ENCODE results near the gene ARL10. TPM values are rescaled to one million over a fixed set of nuclear protein-coding genes. Genes with fewer than 3 reads are reported as not detected.

ARL10 gene
- polyA plus RNA-seq, 1 of the 3 experiments (the other 2 are of a cell fraction) = 4.6 TPM

- peaks cover 0 to 16% of the 10 kb centered on the region in 2 experiments; a peak in 1 of 4 replicates for H3K4me1 ChIP-seq (ENCODE audit: control insufficient read depth in 1 of 2, insufficient read depth in 2 of 2, low read depth in 1 of 2, low read length in 1 of 2)
- peak overlapping the region; percentile 70 to 87 for H3K4me3 ChIP-seq (ENCODE audit: low read depth in 2 of 2, low read length in 1 of 2)
- peaks cover 4% of the 10 kb centered on the region; the same call in 1 of the 2 replicates for H4K20me1 ChIP-seq (ENCODE audit: insufficient read depth)
- 54% methylated on average over 18 of the region's 28 CpGs for WGBS (ENCODE audit: low lambda C conversion rate)
- peak overlapping the region in 1 of 2 experiments; percentile 18; a peak in 1 of 4 replicates for H3K27ac ChIP-seq (ENCODE audit: low read depth in 2 of 2, low read length in 1 of 2)
- H3K27me3 ChIP-seq (ENCODE audit: insufficient read depth) = no peaks in the 10 kb centered on the region
- peaks cover 17% of the 10 kb centered on the region for H3K79me2 ChIP-seq (ENCODE audit: insufficient read depth)
- peaks cover 3% of the 10 kb centered on the region for H3F3A ChIP-seq (replicated peaks; ENCODE audit: insufficient read depth)
- no peaks in the 10 kb centered on the region for H3K9me2 ChIP-seq
- peak overlapping the region; percentile 75 for H3K9ac ChIP-seq
- H3K4me2 ChIP-seq = peak overlapping the region; percentile 98
- CTCF ChIA-PET = no interaction called here
- POLR2A ChIA-PET = no interaction called here
- TF ChIP-seq TAF1 (IDR thresholded peaks at IDR 0.05; ENCODE audit: borderline replicate concordance, low read depth, low read length) = no peak
- no peak for TF ChIP-seq EZH2phosphoT487 (IDR thresholded peaks at IDR 0.05; ENCODE audit: borderline replicate concordance, low read depth)
- H3K36me3 ChIP-seq (replicated peaks in 1 of 2; ENCODE audit: control insufficient read depth in 1 of 2, insufficient read depth in 2 of 2, low read length in 1 of 2) = peaks cover 4 to 11% of the 10 kb centered on the region in 2 experiments
- H2AFZ ChIP-seq (ENCODE audit: low read depth) = peak overlapping the region; percentile 90
- no peaks in the 10 kb centered on the region for H3K9me3 ChIP-seq
- no peak for DNase-seq
Measured at GRCh38 chr5:176364765-176365350, 429 bp upstream of the ARL10 start.

GRCh38 chr5:176366232-176366894 lies 1.1 kb downstream of the ARL10 start:
- no peak for TF ChIP-seq USF1 (IDR thresholded peaks at IDR 0.05; ENCODE audit: borderline replicate concordance, low read depth)
- TF ChIP-seq MXI1 (IDR thresholded peaks at IDR 0.05; ENCODE audit: low read depth, low read length) = no peak
- TF ChIP-seq EZH2phosphoT487 (IDR thresholded peaks at IDR 0.05; ENCODE audit: borderline replicate concordance, low read depth) = no peak
- TF ChIP-seq POLR2AphosphoS5 (IDR thresholded peaks at IDR 0.05; ENCODE audit: low read depth, low read length) = no peak
- TF ChIP-seq IRF3 (IDR thresholded peaks at IDR 0.05; ENCODE audit: low read depth, low read length) = no peak
- no peak for TF ChIP-seq SMC3 (IDR thresholded peaks at IDR 0.05; ENCODE audit: low read depth, low read length)
- no peak for TF ChIP-seq JUND (IDR thresholded peaks at IDR 0.05)
- no peak for TF ChIP-seq MAX (IDR thresholded peaks at IDR 0.05; ENCODE audit: low read depth)
- TF ChIP-seq FOXJ3 (CRISPR knock-in tag; IDR thresholded peaks at IDR 0.05) = no peak
- TF ChIP-seq GABPA (IDR thresholded peaks at IDR 0.05; ENCODE audit: low read depth) = no peak
- no peak for TF ChIP-seq SIN3A (IDR thresholded peaks at IDR 0.05; ENCODE audit: borderline replicate concordance, low read depth, low read length)
- no peak for TF ChIP-seq CTCF (IDR thresholded peaks at IDR 0.05)
- TF ChIP-seq GATA2 (CRISPR knock-in tag; IDR thresholded peaks at IDR 0.05) = no peak
- no peak for TF ChIP-seq FOXM1 (IDR thresholded peaks at IDR 0.05; ENCODE audit: low read depth)
- no peak for TF ChIP-seq RCOR1 (IDR thresholded peaks at IDR 0.05; ENCODE audit: low read length)
- TF ChIP-seq YY1 (IDR thresholded peaks at IDR 0.05; ENCODE audit: low read depth) = no peak
- WGBS (ENCODE audit: low lambda C conversion rate) = 62% methylated on average over 29 of the region's 38 CpGs
- CTCF ChIA-PET = no interaction called here

More at GRCh38 chr5:176366232-176366894, 1.1 kb downstream of the ARL10 start:
- Histone ChIP-seq H2AFZ (ENCODE audit: low read depth) (peak overlapping the region; percentile 97; the same call in 1 of the 2 replicates), H3K9ac (peak overlapping the region; percentile 75), H3K4me2 (peak overlapping the region; percentile 98), H3K79me2 (ENCODE audit: insufficient read depth) (peaks cover 2% of the 10 kb centered on the region; the same call in 1 of the 2 replicates), H3K9me3 (no peaks in the 10 kb centered on the region), H3F3A (replicated peaks; ENCODE audit: insufficient read depth) (peaks cover 3% of the 10 kb centered on the region), H3K27me3 (ENCODE audit: insufficient read depth) (no peaks in the 10 kb centered on the region), H3K36me3 (replicated peaks in 1 of 2; ENCODE audit: control insufficient read depth in 1 of 2, insufficient read depth in 2 of 2, low read length in 1 of 2) (peaks cover 4 to 20% of the 10 kb centered on the region in 2 experiments), H3K27ac (ENCODE audit: low read depth in 2 of 2, low read length in 1 of 2) (peak overlapping the region in 1 of 2 experiments; percentile 80; a peak in 3 of 4 replicates), H3K4me1 (ENCODE audit: control insufficient read depth in 1 of 2, insufficient read depth in 2 of 2, low read depth in 1 of 2, low read length in 1 of 2) (peaks cover 0 to 16% of the 10 kb centered on the region in 2 experiments; a peak in 1 of 4 replicates), H3K4me3 (ENCODE audit: low read depth in 2 of 2, low read length in 1 of 2) (peak overlapping the region; percentile 70 to 87), H3K9me2 (no peaks in the 10 kb centered on the region), H4K20me1 (ENCODE audit: insufficient read depth) (no peaks in the 10 kb centered on the region)
- POLR2A ChIA-PET = interaction anchor here (0.5 to 0.7 kb wide), 2 partner anchors 17 to 171 kb away, joined by 3 read pairs; partner anchors contain the start of gene RNF44
- DNase-seq = no peak

Measured in SK-N-SH (cell line).